HCT116 (cell line): ENCODE results near the gene GJA1. TPM values are rescaled to one million over a fixed set of nuclear protein-coding genes. Genes with fewer than 3 reads are reported as not detected.

ENCODE experiments used
- ATAC-seq: fragments of 200-7000 bp; cut with Tn5 transposase; 2 replicates; pipeline ENCODE4 v1.9.1; 2020; ENCODE audit warnings: mild to moderate bottlenecking, moderate library complexity
- BruUV-seq: library from RNA; stranded (reverse); fragments of 400-500 nt; replicated peaks from 2 replicates; lab custom pipeline; 2021; lab: Mats Ljungman, UMichigan
- CTCF ChIA-PET: fragments of 300-600 bp; sonication (Branson Sonifier 250); formaldehyde crosslinking; loops from one replicate; lab custom pipeline; 2021; ENCODE audit warnings: antibody characterized with exemption; lab: Charles Lee
- POLR2A ChIA-PET: fragments of 300-600, 350-600 bp; sonication (Branson Sonifier 250); formaldehyde crosslinking; loops from one replicate; lab custom pipeline; 2021; ENCODE audit warnings: antibody characterized with exemption; lab: Charles Lee
- RAD21 ChIA-PET, 2 experiments: fragments of 300-600 bp; sonication (Branson Sonifier 250); formaldehyde crosslinking; loops; one replicate each; lab custom pipeline; 2023; ENCODE audit warnings: low total read pairs in 2 of 2; ENCODE audit not compliant: uncharacterized antibody in 2 of 2, unreplicated experiment in 2 of 2, low non-redundant PET in 1 of 2; lab: Charles Lee
- DNase-seq: peaks from one replicate; pipeline ENCODE4 v3.0.0-alpha.2; 2010; ENCODE audit warnings: low read depth, low spot score
- H2AFZ ChIP-seq: fragments of 200-600 bp; shearing (Covaris generic), sonication (generic); 2 replicates; pipeline ENCODE4 v1.6.1; 2017; ENCODE audit warnings: low read depth, mixed run types, mixed read lengths, antibody characterized with exemption, low read length; ENCODE audit not compliant: poor library complexity, severe bottlenecking
- H3K27ac ChIP-seq: 2 replicates; pipeline ENCODE4 v1.5.1; 2012; ENCODE audit warnings: low read depth, low read length
- H3K27me3 ChIP-seq: fragments of 200-600 bp; sonication (generic); 2 replicates; pipeline ENCODE4 v1.6.1; 2016; ENCODE audit warnings: mixed run types, low read length, mixed read lengths; ENCODE audit not compliant: insufficient read depth
- H3K36me3 ChIP-seq, 2 experiments: fragments of 200-500 bp in 1 of 2; fragments of 200-600 bp in 1 of 2; sonication (Bioruptor generic) in 1 of 2; sonication (generic) in 1 of 2; 2 replicates each; pipeline versions ENCODE4 v1.5.1 to v1.6.1; 2014 to 2016; ENCODE audit warnings: low read length in 2 of 2, inconsistent platforms in 1 of 2, mixed read lengths in 1 of 2, mixed run types in 1 of 2; ENCODE audit not compliant: insufficient read depth in 2 of 2, control insufficient read depth in 1 of 2
- H3K4me1 ChIP-seq, 2 experiments: fragments of 200-600 bp in 1 of 2; sonication (generic) in 1 of 2; 2 replicates each; pipeline versions ENCODE4 v1.5.1 to v1.6.1; 2012 to 2017; ENCODE audit warnings: low read length in 2 of 2, inconsistent platforms in 1 of 2, mild to moderate bottlenecking in 1 of 2, mixed read lengths in 1 of 2, mixed run types in 1 of 2, moderate library complexity in 1 of 2; ENCODE audit not compliant: insufficient read depth in 2 of 2, control insufficient read depth in 1 of 2
- H3K4me2 ChIP-seq: fragments of 200-600 bp; sonication (generic); 2 replicates; pipeline ENCODE4 v1.6.1; 2017; ENCODE audit warnings: mixed run types, low read length, mixed read lengths
- H3K4me3 ChIP-seq, 2 experiments: fragments of 200-600 bp in 1 of 2; sonication (generic) in 1 of 2; replicated peaks in 1 of 2; 2 replicates each; pipeline ENCODE4 v1.5.1; 2011 to 2016; ENCODE audit warnings: low read length in 2 of 2, control low read depth in 1 of 2, low read depth in 1 of 2, mild to moderate bottlenecking in 1 of 2, mixed read lengths in 1 of 2, mixed run types in 1 of 2
- H3K79me2 ChIP-seq: fragments of 200-600 bp; sonication (generic); 2 replicates; pipeline ENCODE4 v1.6.1; 2017; ENCODE audit warnings: mild to moderate bottlenecking, mixed run types, low read length, moderate library complexity, mixed read lengths; ENCODE audit not compliant: insufficient read depth
- H3K9ac ChIP-seq: fragments of 200-600 bp; sonication (generic); 2 replicates; pipeline ENCODE4 v1.6.1; 2016; ENCODE audit warnings: low read length, mixed read lengths
- H3K9me2 ChIP-seq: fragments of 200-600 bp; sonication (generic), shearing (Covaris generic); 2 replicates; pipeline ENCODE4 v1.6.1; 2017; ENCODE audit warnings: mixed run types, mild to moderate bottlenecking, moderate library complexity; ENCODE audit not compliant: insufficient read depth
- H3K9me3 ChIP-seq, 2 experiments: fragments of 200-500 bp in 1 of 2; fragments of 200-600 bp in 1 of 2; sonication (Bioruptor generic) in 1 of 2; sonication (generic) in 1 of 2; 2 replicates each; pipeline ENCODE4 v1.6.1; 2014 to 2017; ENCODE audit warnings: low read length in 2 of 2, mixed read lengths in 2 of 2, inconsistent platforms in 1 of 2, low read depth in 1 of 2, mild to moderate bottlenecking in 1 of 2, mixed run types in 1 of 2, moderate library complexity in 1 of 2; ENCODE audit not compliant: control insufficient read depth in 1 of 2, insufficient read depth in 1 of 2
- H4K20me1 ChIP-seq: fragments of 200-600 bp; sonication (generic), shearing (Covaris generic); 2 replicates; pipeline ENCODE4 v1.6.1; 2017; ENCODE audit warnings: mixed run types, mild to moderate bottlenecking, moderate library complexity; ENCODE audit not compliant: insufficient read depth
- CTCF ChIP-seq, 3 experiments: fragments of 200-600 bp in 1 of 3; sonication (generic) in 1 of 3; IDR thresholded peaks in 2 of 3; conservative IDR thresholded peaks in 1 of 3; 2 replicates each; pipeline ENCODE4 v1.5.1; 2012 to 2017; ENCODE audit warnings: low read depth in 2 of 3, low read length in 2 of 3, antibody characterized with exemption in 1 of 3, borderline replicate concordance in 1 of 3, control low read depth in 1 of 3, mild to moderate bottlenecking in 1 of 3, mixed read lengths in 1 of 3, mixed run types in 1 of 3, moderate library complexity in 1 of 3; ENCODE audit not compliant: insufficient read depth in 1 of 3
- ELF1 ChIP-seq: IDR thresholded peaks from 2 replicates; pipeline ENCODE4 v1.6.1; 2012; ENCODE audit warnings: low read depth, borderline replicate concordance
- EZH2 ChIP-seq: fragments of 200-600 bp; sonication (generic); IDR thresholded peaks from 2 replicates; pipeline ENCODE4 v1.6.1; 2017; ENCODE audit warnings: antibody characterized with exemption, mixed run types
- MAX ChIP-seq: IDR thresholded peaks from 2 replicates; pipeline ENCODE4 v1.6.1; 2012
- POLR2AphosphoS5 ChIP-seq: IDR thresholded peaks from 2 replicates; pipeline ENCODE4 v1.6.1; 2011; ENCODE audit warnings: mild to moderate bottlenecking, low read depth, low read length, moderate library complexity
- RAD21 ChIP-seq: IDR thresholded peaks from 2 replicates; pipeline ENCODE4 v1.6.1; 2012; ENCODE audit warnings: low read depth, mild to moderate bottlenecking
- REST ChIP-seq: IDR thresholded peaks from 2 replicates; pipeline ENCODE4 v1.6.1; 2012; ENCODE audit warnings: low read depth
- SIN3A ChIP-seq: IDR thresholded peaks from 2 replicates; pipeline ENCODE4 v1.6.1; 2012; ENCODE audit warnings: low read depth
- TCF7L2 ChIP-seq: IDR thresholded peaks from 2 replicates; pipeline ENCODE4 v1.7.0; 2011; ENCODE audit warnings: borderline replicate concordance, inconsistent platforms; ENCODE audit not compliant: insufficient read depth, insufficient read length; ENCODE audit errors: extremely low read depth
- ZFX ChIP-seq: fragments of 450-650 bp; IDR thresholded peaks from 2 replicates; pipeline ENCODE4 v1.6.1; 2017
- ZNF274 ChIP-seq: fragments of 200-500 bp; sonication (Bioruptor generic); IDR thresholded peaks from 2 replicates; pipeline ENCODE4 v1.6.1; 2014; ENCODE audit warnings: mild to moderate bottlenecking, low read depth, low read length, inconsistent platforms
- intact Hi-C: fragments of 100-400 bp; cut with micrococcal nuclease; formaldehyde crosslinking; loops from 2 replicates; pipeline ENCODE4 v1.10.0; 2022
- total RNA-seq: library from RNA; stranded (reverse); gene quantifications from one replicate; pipeline ENCODE4 v1.2.1, GENCODE V29; 2021; ENCODE audit not compliant: unreplicated experiment

The GJA1 gene
- total RNA-seq, 1 experiment from 2014 or later, result 1.1 TPM

- no peaks in the 10 kb centered on the region for H3K4me1 ChIP-seq
- no peaks in the 10 kb centered on the region for H3K9me3 ChIP-seq
- no TSS peak for BruUV-seq
- ATAC-seq, result no peak
- no peak overlapping the region for H2AFZ ChIP-seq
- no peak overlapping the region for H3K9ac ChIP-seq
- RAD21 ChIA-PET, result no interaction called here
- POLR2A ChIA-PET, result no interaction called here
- intact Hi-C loops, result loop anchor here (2.0 kb wide), 1 partner anchor 341 kb away; no protein-coding TSS in a partner anchor
- CTCF ChIA-PET, result interaction anchor here (1.6 kb wide), 1 partner anchor 45 kb away, joined by 10 read pairs; no protein-coding TSS in a partner anchor
- no peaks in the 10 kb centered on the region for H3K27me3 ChIP-seq
- H3K9me2 ChIP-seq, result no peaks in the 10 kb centered on the region
- H3K4me2 ChIP-seq, result no peak overlapping the region
- DNase-seq, result no peak
- TF ChIP-seq ZFX, result no peak
- no peak for TF ChIP-seq ELF1
- no peak for TF ChIP-seq POLR2AphosphoS5
- no peak for TF ChIP-seq REST
- TF ChIP-seq ZNF274, result no peak
- no peak for TF ChIP-seq MAX
- no peak for TF ChIP-seq TCF7L2
- TF ChIP-seq RAD21, result no peak
- no peak for TF ChIP-seq SIN3A
- TF ChIP-seq CTCF (IDR thresholded peaks at IDR 0.05 in 2 of 3, conservative IDR thresholded peaks at IDR 0.05 in 1 of 3; ENCODE audit: borderline replicate concordance in 1 of 3, insufficient read depth in 1 of 3, low read depth in 2 of 3, low read length in 2 of 3), result no peak
- no peak for TF ChIP-seq EZH2
- no peaks in the 10 kb centered on the region for H3K36me3 ChIP-seq
- H4K20me1 ChIP-seq, result no peaks in the 10 kb centered on the region
- no peak overlapping the region for H3K27ac ChIP-seq
- H3K4me3 ChIP-seq, result no peak overlapping the region
- no peaks in the 10 kb centered on the region for H3K79me2 ChIP-seq
These were observed 35.5 kb upstream of the GJA1 start for GRCh38 chr6:121399966-121400365.
